Trophoblast cell (in vitro differentiated cells and primary cell): ENCODE measurements around the gene CAPN10.

Experiments used
- DNase-seq, 2 donors: peaks; one replicate each; pipeline ENCODE4 v3.0.0-alpha.2; 2016
- H2AFZ ChIP-seq: 2 replicates; pipeline ENCODE4 v1.6.1; 2013; ENCODE audit warnings: low read length, moderate library complexity, mild to moderate bottlenecking; ENCODE audit not compliant: insufficient read depth, poor library complexity
- H2AK5ac ChIP-seq: 2 replicates; pipeline ENCODE4 v1.6.1; 2013; ENCODE audit warnings: mild to moderate bottlenecking, low read length
- H2BK120ac ChIP-seq: 2 replicates; pipeline ENCODE4 v1.6.1; 2013; ENCODE audit warnings: low read length, mild to moderate bottlenecking, moderate library complexity; ENCODE audit not compliant: insufficient read depth, poor library complexity
- H2BK12ac ChIP-seq: 2 replicates; pipeline ENCODE4 v1.6.1; 2013; ENCODE audit warnings: mild to moderate bottlenecking, low read length, moderate library complexity
- H2BK5ac ChIP-seq: 2 replicates; pipeline ENCODE4 v1.6.1; 2013; ENCODE audit warnings: low read length, low read depth, moderate library complexity, mild to moderate bottlenecking; ENCODE audit not compliant: poor library complexity
- H3K14ac ChIP-seq: 2 replicates; pipeline ENCODE4 v1.6.1; 2013; ENCODE audit warnings: mild to moderate bottlenecking, low read length
- H3K18ac ChIP-seq: 2 replicates; pipeline ENCODE4 v1.6.1; 2013; ENCODE audit warnings: mild to moderate bottlenecking, low read length
- H3K23ac ChIP-seq: 2 replicates; pipeline ENCODE4 v1.6.1; 2013; ENCODE audit warnings: low read length
- H3K27ac ChIP-seq: 2 replicates; pipeline ENCODE4 v1.5.1; 2013; ENCODE audit warnings: low read depth, mild to moderate bottlenecking, inconsistent platforms, low read length, moderate library complexity
- H3K27me3 ChIP-seq: 2 replicates; pipeline ENCODE4 v1.6.1; 2013; ENCODE audit warnings: inconsistent platforms, mild to moderate bottlenecking, low read length, moderate library complexity; ENCODE audit not compliant: insufficient read depth
- H3K36me3 ChIP-seq, 2 experiments: 1 replicate in 1 of 2; 2 replicates in 1 of 2; pipeline ENCODE4 v1.6.1; 2013; ENCODE audit warnings: low read length in 2 of 2, mild to moderate bottlenecking in 2 of 2, moderate library complexity in 1 of 2; ENCODE audit not compliant: insufficient read depth in 2 of 2, control insufficient read depth in 1 of 2
- H3K4ac ChIP-seq: 2 replicates; pipeline ENCODE4 v1.6.1; 2013; ENCODE audit warnings: low read depth, mild to moderate bottlenecking, low read length, moderate library complexity
- H3K4me1 ChIP-seq, 2 experiments: 1 replicate in 1 of 2; 2 replicates in 1 of 2; pipeline ENCODE4 v1.6.1; 2013; ENCODE audit warnings: low read length in 2 of 2, mild to moderate bottlenecking in 2 of 2, moderate library complexity in 1 of 2; ENCODE audit not compliant: insufficient read depth in 2 of 2, control insufficient read depth in 1 of 2
- H3K4me2 ChIP-seq: 2 replicates; pipeline ENCODE4 v1.6.1; 2013; ENCODE audit warnings: inconsistent platforms, mild to moderate bottlenecking, low read length, moderate library complexity
- H3K4me3 ChIP-seq: 2 replicates; pipeline ENCODE4 v1.5.1; 2013; ENCODE audit warnings: mild to moderate bottlenecking, low read depth, low read length, inconsistent platforms
- H3K79me1 ChIP-seq: one replicate; pipeline ENCODE4 v1.6.1; 2013; ENCODE audit warnings: low read length
- H3K79me2 ChIP-seq: 2 replicates; pipeline ENCODE4 v1.6.1; 2013; ENCODE audit warnings: low read length, mild to moderate bottlenecking; ENCODE audit not compliant: control insufficient read depth, insufficient read depth, poor library complexity
- H3K9ac ChIP-seq: 2 replicates; pipeline ENCODE4 v1.6.1; 2013; ENCODE audit warnings: mild to moderate bottlenecking, low read length
- H3K9me3 ChIP-seq: 2 replicates; pipeline ENCODE4 v1.6.1; 2013; ENCODE audit warnings: low read depth, mild to moderate bottlenecking, control low read depth, inconsistent platforms, low read length; ENCODE audit not compliant: insufficient read depth
- H4K12ac ChIP-seq: 2 replicates; pipeline ENCODE4 v1.6.1; 2013; ENCODE audit warnings: low read depth, mild to moderate bottlenecking, low read length, moderate library complexity
- H4K8ac ChIP-seq: 2 replicates; pipeline ENCODE4 v1.6.1; 2013; ENCODE audit warnings: low read depth, mild to moderate bottlenecking, low read length, moderate library complexity
- H4K91ac ChIP-seq: one replicate; pipeline ENCODE4 v1.6.1; 2013; ENCODE audit warnings: low read depth, mild to moderate bottlenecking, low read length, moderate library complexity
- WGBS: extraction: QIAGEN DNeasy Blood & Tissue Kit; methylation state at CpG from one replicate; pipeline ENCODE4 v1.1.7; 2013; ENCODE audit warnings: missing lambda C conversion rate; ENCODE audit not compliant: insufficient read length, insufficient coverage; ENCODE audit errors: extremely low coverage; 5-methylcytosine and 5-hydroxymethylcytosine counted together

CAPN10 gene

GRCh38 chr2:240601831-240602160, 15.3 kb downstream of the CAPN10 start:
- Histone ChIP-seq H3K27ac (no peak overlapping the region), H3K79me2 (no peaks in the 10 kb centered on the region), H3K4me1 (no peaks in the 10 kb centered on the region), H3K79me1 (no peaks in the 10 kb centered on the region), H3K4me3 (no peak overlapping the region), H4K8ac (no peak overlapping the region), H2BK5ac (no peak overlapping the region), H3K9ac (no peak overlapping the region), H3K4me2 (no peak overlapping the region), H2AK5ac (no peak overlapping the region), H3K36me3 (peaks cover 16 to 21% of the 10 kb centered on the region in 2 experiments), H4K12ac (no peak overlapping the region), H2BK12ac (no peak overlapping the region), H3K4ac (no peak overlapping the region), H3K9me3 (peaks cover 2% of the 10 kb centered on the region), H3K23ac (no peak overlapping the region), H3K14ac (no peak overlapping the region), H3K18ac (no peak overlapping the region), H2BK120ac (no peak overlapping the region), H2AFZ (no peak overlapping the region), H4K91ac (no peak overlapping the region), H3K27me3 (no peaks in the 10 kb centered on the region)
- DNase-seq, result no peak
- no CpG with 5 or more reads among the region's 11 CpGs for WGBS

GRCh38 chr2:240602266-240603050, 15.9 kb downstream of the CAPN10 start:
- Histone ChIP-seq H3K9me3 (peaks cover 2% of the 10 kb centered on the region), H4K8ac (no peak overlapping the region), H2BK5ac (no peak overlapping the region), H2BK120ac (no peak overlapping the region), H3K14ac (no peak overlapping the region), H3K79me1 (no peaks in the 10 kb centered on the region), H3K4me1 (no peaks in the 10 kb centered on the region), H3K4me3 (no peak overlapping the region), H3K4ac (no peak overlapping the region), H4K12ac (no peak overlapping the region), H3K36me3 (peaks cover 16 to 18% of the 10 kb centered on the region in 2 experiments), H4K91ac (no peak overlapping the region), H3K18ac (no peak overlapping the region), H3K9ac (no peak overlapping the region), H3K79me2 (no peaks in the 10 kb centered on the region), H3K27me3 (no peaks in the 10 kb centered on the region), H2AK5ac (no peak overlapping the region), H2AFZ (no peak overlapping the region), H3K4me2 (no peak overlapping the region), H3K27ac (no peak overlapping the region), H2BK12ac (no peak overlapping the region), H3K23ac (no peak overlapping the region)
- no peak for DNase-seq
- no CpG with 5 or more reads among the region's 32 CpGs for WGBS

DNA sequence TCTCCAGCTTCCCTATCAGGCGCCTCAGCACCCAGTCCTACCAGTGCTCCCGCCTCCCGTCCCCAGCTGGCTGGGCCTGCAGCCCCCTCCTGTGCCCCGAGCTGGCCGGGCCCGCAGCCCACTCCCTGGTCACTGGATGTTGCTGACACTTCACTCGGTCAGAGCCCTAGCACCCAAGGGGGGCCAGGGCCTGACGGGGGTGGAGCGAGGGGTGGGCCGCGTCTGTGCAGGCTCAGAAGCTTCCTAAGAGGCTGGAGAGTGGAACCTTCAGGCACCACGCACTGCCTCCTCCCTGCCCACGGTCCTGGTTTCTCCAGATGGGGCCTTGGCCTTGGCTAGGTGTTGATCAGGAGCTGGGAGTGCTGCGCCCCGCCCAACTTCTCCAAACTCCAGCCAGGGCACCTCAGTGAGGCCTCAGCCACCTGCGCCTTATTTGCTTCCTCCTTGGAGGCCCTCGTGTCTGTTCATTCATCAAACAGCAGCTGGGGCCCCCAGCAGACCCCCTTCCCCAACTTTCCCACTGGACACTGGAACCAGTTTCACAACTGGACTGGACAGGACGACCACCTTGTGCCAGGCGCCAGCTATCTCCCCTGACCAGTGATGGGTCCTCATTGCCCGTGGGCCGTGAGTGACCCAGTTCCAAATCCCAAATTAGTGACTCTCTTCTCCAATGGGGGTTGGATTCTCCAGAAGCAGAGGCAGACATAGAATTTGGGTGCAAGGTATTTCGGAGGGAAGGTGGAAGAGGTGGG, 16.7 kb downstream of the CAPN10 start:
- H4K91ac ChIP-seq, result no peak overlapping the region
- H2BK5ac ChIP-seq, result no peak overlapping the region
- no peaks in the 10 kb centered on the region for H3K79me1 ChIP-seq
- H3K14ac ChIP-seq, result no peak overlapping the region
- H2BK120ac ChIP-seq, result no peak overlapping the region
- H3K23ac ChIP-seq, result no peak overlapping the region
- no peaks in the 10 kb centered on the region for H3K4me1 ChIP-seq
- H2AFZ ChIP-seq, result no peak overlapping the region
- peaks cover 2% of the 10 kb centered on the region for H3K9me3 ChIP-seq
- no peak overlapping the region for H3K9ac ChIP-seq
- H3K18ac ChIP-seq, result no peak overlapping the region
- H3K4me2 ChIP-seq, result no peak overlapping the region
- H3K79me2 ChIP-seq, result no peaks in the 10 kb centered on the region
- no peaks in the 10 kb centered on the region for H3K27me3 ChIP-seq
- peaks cover 12 to 13% of the 10 kb centered on the region in 2 experiments for H3K36me3 ChIP-seq
- H3K27ac ChIP-seq, result no peak overlapping the region
- no peak overlapping the region for H4K12ac ChIP-seq
- H3K4me3 ChIP-seq, result no peak overlapping the region
- DNase-seq, result no peak
- no peak overlapping the region for H3K4ac ChIP-seq
- WGBS, result no CpG with 5 or more reads among the region's 22 CpGs
- no peak overlapping the region for H2BK12ac ChIP-seq
- no peak overlapping the region for H2AK5ac ChIP-seq
- H4K8ac ChIP-seq, result no peak overlapping the region

DNA sequence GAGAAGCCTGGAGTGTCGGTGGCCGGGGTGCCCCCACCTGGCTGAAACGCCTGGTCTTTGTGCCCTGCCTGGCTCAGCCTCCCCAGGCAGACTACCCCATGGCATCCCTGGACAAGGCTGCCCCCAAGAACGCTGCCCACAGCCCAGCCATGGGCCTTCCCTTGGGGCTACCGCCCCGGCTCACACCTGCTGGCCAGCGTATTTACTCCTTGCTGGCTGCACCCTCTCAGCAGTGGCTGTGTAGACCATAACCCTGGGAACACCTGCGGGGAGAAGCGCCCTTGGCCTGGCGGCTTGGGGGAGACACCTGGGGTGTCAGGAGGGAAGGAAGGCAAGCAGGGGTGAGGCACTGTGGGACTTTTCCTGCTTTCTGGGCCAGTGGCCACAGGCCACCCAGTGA, 17.3 kb downstream of the CAPN10 start:
- H4K8ac ChIP-seq, result no peak overlapping the region
- peaks cover 7% of the 10 kb centered on the region in 2 experiments for H3K36me3 ChIP-seq
- WGBS, result no CpG with 5 or more reads among the region's 10 CpGs
- peaks cover 2% of the 10 kb centered on the region for H3K9me3 ChIP-seq
- no peak overlapping the region for H3K27ac ChIP-seq
- no peak overlapping the region for H3K14ac ChIP-seq
- H3K79me1 ChIP-seq, result no peaks in the 10 kb centered on the region
- no peaks in the 10 kb centered on the region for H3K79me2 ChIP-seq
- H2AFZ ChIP-seq, result no peak overlapping the region
- no peak overlapping the region for H4K12ac ChIP-seq
- H2BK5ac ChIP-seq, result no peak overlapping the region
- no peak overlapping the region for H4K91ac ChIP-seq
- H3K4me1 ChIP-seq, result no peaks in the 10 kb centered on the region
- H3K18ac ChIP-seq, result no peak overlapping the region
- H3K4ac ChIP-seq, result no peak overlapping the region
- H2AK5ac ChIP-seq, result no peak overlapping the region
- no peak overlapping the region for H2BK12ac ChIP-seq
- H3K23ac ChIP-seq, result no peak overlapping the region
- no peak for DNase-seq
- no peak overlapping the region for H3K4me3 ChIP-seq
- no peak overlapping the region for H3K4me2 ChIP-seq
- H2BK120ac ChIP-seq, result no peak overlapping the region
- no peak overlapping the region for H3K9ac ChIP-seq
- no peaks in the 10 kb centered on the region for H3K27me3 ChIP-seq
